Umbilical cord (tissue), 2 donors: ENCODE results near the gene FBXL4. TPM values are rescaled to one million over a fixed set of nuclear protein-coding genes. Genes with fewer than 3 reads are reported as not detected.

Source experiments
- DNase-seq: peaks from one replicate; pipeline ENCODE4 v3.0.0-alpha.2; 2015; ENCODE audit warnings: low spot score
- total RNA-seq: library from RNA; depleted of rRNA; stranded (reverse); fragments of >200 nt; gene quantifications from one replicate; pipeline ENCODE4 v1.2.3, GENCODE V29; 2014; ENCODE audit warnings: low replicate concordance; ENCODE audit not compliant: insufficient read depth

FBXL4 gene
- total RNA-seq = 19.7 TPM

GRCh38 chr6:98947411-98948292 lies at the start of gene FBXL4:
Gene FBXL4, minus strand, starts transcription at chr6:98947946. Its CDS starts 20,958 bp downstream, at chr6:98926988.
- DNase-seq = peak; percentile 82

- no peak for DNase-seq
Measured at GRCh38 chr6:98995116-98995515, 47.4 kb upstream of the FBXL4 start.

DNA sequence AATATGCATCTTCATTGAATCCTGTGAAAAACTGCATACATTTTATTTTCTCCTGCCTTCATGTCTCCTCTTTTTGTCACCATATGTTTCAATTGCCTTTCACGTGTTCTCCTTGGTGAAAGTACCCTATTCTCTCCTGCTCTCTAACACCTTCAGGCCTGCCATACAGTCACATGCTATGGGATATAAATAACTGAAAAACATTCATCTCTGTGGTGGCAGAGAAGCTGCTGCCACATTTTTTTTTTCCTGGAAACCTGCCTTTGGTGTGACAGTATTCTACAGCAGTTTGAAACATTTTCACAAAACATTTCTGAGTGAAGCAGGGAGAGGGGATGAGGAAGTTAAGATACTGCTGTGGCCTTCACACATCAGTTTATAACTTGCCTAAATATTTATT lies 44.8 kb upstream of the FBXL4 start:
- DNase-seq = no peak

- DNase-seq = no peak
Measured at GRCh38 chr6:98986071-98986615, 38.4 kb upstream of the FBXL4 start.

DNA sequence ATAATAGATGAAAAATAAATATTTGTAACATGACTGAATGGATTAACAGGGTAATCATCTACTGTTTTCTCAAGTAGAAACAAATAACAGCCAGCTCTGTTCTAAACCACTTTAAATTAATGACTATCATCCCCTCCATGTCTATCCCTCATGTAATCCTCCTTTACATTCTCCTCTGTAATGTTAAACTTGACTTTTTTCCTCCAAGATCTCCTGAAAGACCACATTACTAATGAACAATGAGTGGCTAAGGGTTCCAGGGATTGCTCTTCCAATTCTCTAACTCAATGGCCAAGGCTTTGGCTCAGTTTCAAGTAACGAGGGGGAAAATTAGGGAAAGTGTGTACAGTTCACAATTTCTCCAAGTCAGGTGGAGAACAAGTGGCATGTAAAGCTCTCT lies 37.6 kb upstream of the FBXL4 start:
- DNase-seq = no peak

GRCh38 chr6:98984121-98984520 lies 36.4 kb upstream of the FBXL4 start:
- no peak for DNase-seq

- no peak for DNase-seq
Measured at GRCh38 chr6:98981473-98981872, 33.7 kb upstream of the FBXL4 start.

GRCh38 chr6:98980819-98981218 lies 33.1 kb upstream of the FBXL4 start:
- DNase-seq = no peak

GRCh38 chr6:98977671-98978292 lies 30.0 kb upstream of the FBXL4 start:
- DNase-seq = no peak

- no peak for DNase-seq
Measured at GRCh38 chr6:98976674-98977385, 29.1 kb upstream of the FBXL4 start.

DNA sequence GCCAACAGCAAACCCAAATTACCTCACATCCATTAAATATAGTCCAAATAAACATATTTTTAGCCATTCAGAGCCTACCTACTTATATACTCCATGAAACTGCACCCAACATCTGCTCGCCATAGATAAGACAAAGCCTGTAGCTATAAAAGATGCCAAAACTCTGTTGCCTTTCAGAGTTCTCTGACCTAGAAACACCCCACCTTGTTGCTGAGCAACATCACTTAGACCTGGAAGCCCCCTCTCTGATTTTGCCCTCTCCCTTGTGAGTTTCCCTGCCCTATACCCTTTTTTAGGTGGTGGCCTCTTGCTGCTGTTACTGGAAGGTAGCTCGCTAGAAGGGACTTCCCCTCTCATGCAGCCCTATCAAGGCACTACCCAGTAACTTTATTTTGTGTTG lies 27.7 kb upstream of the FBXL4 start:
- no peak for DNase-seq

DNA sequence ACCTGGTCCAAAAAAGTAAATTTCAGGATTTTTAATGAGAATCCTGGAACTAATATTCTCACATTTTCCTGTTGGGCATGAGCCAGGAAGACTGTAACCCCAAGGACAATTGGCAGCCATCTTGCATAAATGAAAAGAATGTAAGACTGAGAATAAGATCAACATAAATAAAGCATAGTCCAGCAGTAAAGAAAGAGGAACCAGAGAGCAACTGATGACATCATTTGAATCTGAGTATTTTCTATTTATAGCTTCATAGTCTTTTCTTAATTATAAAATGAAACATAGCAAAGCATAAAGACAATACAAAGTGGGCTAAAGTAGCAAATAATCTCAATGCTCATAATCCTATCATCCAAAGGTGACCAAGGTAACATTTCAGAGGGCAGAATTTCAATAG lies 26.6 kb upstream of the FBXL4 start:
- no peak for DNase-seq

DNA sequence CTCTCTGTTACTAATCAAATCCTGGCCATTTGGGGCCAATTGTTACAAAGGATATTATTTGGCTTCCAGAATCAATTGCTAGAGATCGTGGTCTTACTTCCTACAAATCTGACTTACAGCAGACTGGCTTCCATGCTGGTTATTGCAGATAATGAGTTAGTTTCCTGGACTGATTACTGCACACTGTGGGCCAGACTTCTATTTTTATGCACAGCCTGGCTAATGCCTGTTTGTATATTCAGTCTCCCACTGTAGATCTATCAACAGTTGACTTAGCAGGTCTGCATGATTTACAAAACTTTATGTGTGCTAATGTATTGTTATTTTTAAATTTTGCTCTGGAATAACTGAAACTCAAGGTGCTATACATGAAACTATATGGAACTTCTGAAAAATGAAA lies 25.8 kb upstream of the FBXL4 start:
- DNase-seq = no peak

DNA sequence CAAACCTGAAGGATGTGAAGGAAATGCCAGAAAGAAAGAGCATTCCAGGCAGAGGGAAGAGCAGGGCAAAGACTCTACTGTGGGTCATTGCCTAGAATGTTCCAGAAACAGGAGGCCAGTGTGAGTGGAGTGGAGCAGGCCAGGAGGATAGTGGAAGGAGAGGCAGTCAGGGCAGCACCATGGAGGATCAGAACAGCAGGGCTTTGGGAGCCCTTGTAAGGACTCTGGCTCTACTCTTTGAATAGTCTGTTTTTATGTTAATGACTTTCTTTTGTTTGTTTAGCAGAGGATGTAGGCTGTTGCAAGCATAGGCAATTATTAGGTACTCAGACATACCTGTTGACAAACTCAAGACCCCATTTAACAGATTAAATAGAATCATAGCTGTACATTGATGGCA lies 23.6 kb upstream of the FBXL4 start:
- DNase-seq = no peak

GRCh38 chr6:98970469-98970868 lies 22.7 kb upstream of the FBXL4 start:
- no peak for DNase-seq

GRCh38 chr6:98967616-98968015 lies 19.9 kb upstream of the FBXL4 start:
- DNase-seq = no peak

GRCh38 chr6:98959631-98960030 lies 11.9 kb upstream of the FBXL4 start:
- no peak for DNase-seq

- no peak for DNase-seq
Measured at GRCh38 chr6:98958776-98959175, 11.0 kb upstream of the FBXL4 start.

DNA sequence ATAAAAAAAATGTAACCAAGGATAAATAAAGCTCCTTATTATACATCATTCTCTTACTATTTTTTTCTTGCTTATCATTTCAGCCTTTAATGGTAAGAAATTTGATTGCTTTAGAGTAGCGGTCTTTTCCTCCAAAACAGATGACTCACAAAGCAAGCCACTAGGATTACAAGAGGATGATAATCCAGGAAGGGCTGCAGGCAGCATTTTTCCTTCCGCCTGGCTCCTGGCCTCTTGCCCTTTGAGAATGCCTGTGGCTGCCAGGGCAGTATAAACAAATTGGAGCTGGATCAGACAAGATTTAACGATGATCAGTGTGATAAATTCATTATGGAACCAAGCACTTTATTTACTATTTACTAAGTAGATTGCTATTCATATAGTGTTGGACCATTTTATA lies 9.7 kb upstream of the FBXL4 start:
- peak; percentile 79 for DNase-seq

DNA sequence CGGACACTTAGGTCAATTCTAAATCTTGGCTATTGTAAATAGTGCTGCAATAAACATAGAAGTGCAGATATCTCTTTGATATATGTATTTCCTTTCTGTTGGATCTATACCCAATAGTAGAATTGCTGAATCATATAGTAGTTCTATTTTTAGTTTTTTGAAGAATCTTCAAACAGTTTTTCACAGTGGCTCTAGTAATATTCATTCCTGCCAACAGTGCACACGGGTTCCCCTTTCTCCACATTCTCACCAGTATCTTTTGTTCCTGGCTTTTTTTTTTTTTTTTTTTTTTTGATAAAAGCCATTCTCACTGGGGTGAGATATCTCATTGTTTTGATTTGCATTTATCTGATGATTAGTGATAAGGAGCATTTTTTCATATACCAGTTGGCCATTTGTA lies 1.8 kb upstream of the FBXL4 start:
- no peak for DNase-seq

DNA sequence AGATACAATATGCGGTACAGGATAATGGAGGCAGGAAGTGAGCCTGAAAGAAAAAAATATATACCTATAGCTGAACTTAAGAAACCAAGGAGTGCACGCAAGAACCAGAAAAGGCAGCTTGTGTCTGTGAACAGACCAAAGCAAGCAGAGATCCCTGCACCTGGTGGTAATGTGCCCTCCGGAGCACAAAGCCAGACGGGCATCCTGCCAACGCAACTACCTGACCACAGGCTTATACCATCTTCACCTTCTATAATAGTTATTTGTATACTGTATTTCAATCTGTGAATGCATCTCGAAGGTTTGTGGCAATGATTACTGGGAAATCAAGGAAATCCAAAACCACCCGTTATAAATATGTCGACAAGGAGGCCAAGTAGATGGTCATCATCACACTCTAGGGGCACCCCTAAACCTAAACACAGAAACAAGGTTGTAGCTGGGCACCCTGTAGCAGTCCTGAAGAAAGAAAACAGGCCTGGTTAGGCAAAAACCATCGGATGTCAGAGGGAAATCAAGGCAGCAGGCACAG lies 801 bp downstream of the FBXL4 start:
- DNase-seq = no peak
